ENCODE data around the gene LSM14A.

DNA sequence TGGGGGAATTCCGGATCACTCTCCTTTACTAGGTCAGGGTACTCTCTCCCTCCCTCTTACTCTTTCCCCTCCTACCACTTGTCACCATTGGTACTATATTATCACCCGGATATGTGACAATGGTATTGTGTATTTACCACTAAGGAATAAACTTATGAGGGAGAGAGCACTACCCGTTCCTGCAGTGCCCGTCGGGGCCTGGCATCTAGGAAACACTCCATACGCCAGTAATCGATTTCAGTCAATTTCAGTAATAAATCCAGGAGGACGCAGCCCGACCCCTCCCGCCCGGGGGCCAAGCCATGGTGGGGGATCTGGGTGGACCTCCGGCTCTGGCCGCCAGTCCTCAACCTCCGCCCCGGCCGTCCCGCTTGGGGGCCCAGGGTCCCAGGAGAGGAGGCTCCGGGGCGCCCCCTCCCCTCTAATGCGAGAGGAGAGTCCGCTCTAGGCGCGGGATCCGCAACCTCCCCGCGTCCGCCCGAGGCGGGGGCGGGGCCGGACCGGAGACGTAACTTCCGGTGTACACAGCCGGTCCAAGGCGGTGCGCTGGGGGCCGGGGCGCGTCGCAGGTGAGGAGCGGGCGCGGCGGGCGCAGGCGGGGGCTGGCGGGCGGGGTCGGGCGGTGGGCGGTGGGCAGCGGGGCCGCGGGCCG, 81.9 kb downstream of the LSM14A start, which contains the start of gene GARRE1:
- TF ChIP-seq SIN3A (conservative IDR thresholded peaks at IDR 0.05 in 1 of 2, IDR thresholded peaks at IDR 0.05 in 1 of 2; ENCODE audit: low read depth in 1 of 2, low read length in 2 of 2) (no peak), TAF1 (IDR thresholded peaks at IDR 0.05; ENCODE audit: low read depth, low read length) (peak; percentile 84)
